Measurements from ENCODE around the gene RBFOX2. TPM values are rescaled to one million over a fixed set of nuclear protein-coding genes. Genes with fewer than 3 reads are reported as not detected.

RBFOX2 gene
- total and polyA plus RNA-seq, 2 of the 8 experiments (the other 6 are each of a cell fraction or from before 2014, with no cell fraction given), result 121 to 122 TPM

- TF ChIP-seq ATF2 (IDR thresholded peaks at IDR 0.05; ENCODE audit: low read length) (no peak), TAF1 (IDR thresholded peaks at IDR 0.05; ENCODE audit: low read depth, low read length) (no peak), EP300 (IDR thresholded peaks at IDR 0.05; ENCODE audit: borderline replicate concordance in 1 of 2, low read depth in 2 of 2, low read length in 2 of 2) (no peak), ASH2L (IDR thresholded peaks at IDR 0.05; ENCODE audit: low read length) (no peak), NANOG (IDR thresholded peaks at IDR 0.05; ENCODE audit: insufficient read depth, low read depth, low read length, poor library complexity, severe bottlenecking) (no peak), SUZ12 (IDR thresholded peaks at IDR 0.05; ENCODE audit: low read length) (no peak), SIX5 (IDR thresholded peaks at IDR 0.05; ENCODE audit: low read depth, low read length) (no peak)
- TF ChIP-seq, protein P1, sequence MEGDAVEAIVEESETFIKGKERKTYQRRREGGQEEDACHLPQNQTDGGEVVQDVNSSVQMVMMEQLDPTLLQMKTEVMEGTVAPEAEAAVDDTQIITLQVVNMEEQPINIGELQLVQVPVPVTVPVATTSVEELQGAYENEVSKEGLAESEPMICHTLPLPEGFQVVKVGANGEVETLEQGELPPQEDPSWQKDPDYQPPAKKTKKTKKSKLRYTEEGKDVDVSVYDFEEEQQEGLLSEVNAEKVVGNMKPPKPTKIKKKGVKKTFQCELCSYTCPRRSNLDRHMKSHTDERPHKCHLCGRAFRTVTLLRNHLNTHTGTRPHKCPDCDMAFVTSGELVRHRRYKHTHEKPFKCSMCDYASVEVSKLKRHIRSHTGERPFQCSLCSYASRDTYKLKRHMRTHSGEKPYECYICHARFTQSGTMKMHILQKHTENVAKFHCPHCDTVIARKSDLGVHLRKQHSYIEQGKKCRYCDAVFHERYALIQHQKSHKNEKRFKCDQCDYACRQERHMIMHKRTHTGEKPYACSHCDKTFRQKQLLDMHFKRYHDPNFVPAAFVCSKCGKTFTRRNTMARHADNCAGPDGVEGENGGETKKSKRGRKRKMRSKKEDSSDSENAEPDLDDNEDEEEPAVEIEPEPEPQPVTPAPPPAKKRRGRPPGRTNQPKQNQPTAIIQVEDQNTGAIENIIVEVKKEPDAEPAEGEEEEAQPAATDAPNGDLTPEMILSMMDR (IDR thresholded peaks at IDR 0.05; ENCODE audit: control extremely low read depth in 1 of 3, insufficient read depth in 1 of 3, low read depth in 1 of 3, low read length in 3 of 3), result peak; percentile 20 to 62 (median 41)
Observed at GRCh38 chr22:35739076-35739930, 289.3 kb downstream of the RBFOX2 start (continued).

Measured in H1 (cell line).